ENCODE results near the gene MDC1. TPM values are rescaled to one million over a fixed set of nuclear protein-coding genes. Genes with fewer than 3 reads are reported as not detected.
A peak's percentile ranks its signal among the peaks of the same experiment; 100 is the strongest.

MDC1 gene
- total RNA-seq, 3 donors from 2014 or later (not counting 1 experiment from before 2014, with no cell fraction given) = 61.2 to 77.0 (median 64.5) TPM

- TF ChIP-seq, protein P1, sequence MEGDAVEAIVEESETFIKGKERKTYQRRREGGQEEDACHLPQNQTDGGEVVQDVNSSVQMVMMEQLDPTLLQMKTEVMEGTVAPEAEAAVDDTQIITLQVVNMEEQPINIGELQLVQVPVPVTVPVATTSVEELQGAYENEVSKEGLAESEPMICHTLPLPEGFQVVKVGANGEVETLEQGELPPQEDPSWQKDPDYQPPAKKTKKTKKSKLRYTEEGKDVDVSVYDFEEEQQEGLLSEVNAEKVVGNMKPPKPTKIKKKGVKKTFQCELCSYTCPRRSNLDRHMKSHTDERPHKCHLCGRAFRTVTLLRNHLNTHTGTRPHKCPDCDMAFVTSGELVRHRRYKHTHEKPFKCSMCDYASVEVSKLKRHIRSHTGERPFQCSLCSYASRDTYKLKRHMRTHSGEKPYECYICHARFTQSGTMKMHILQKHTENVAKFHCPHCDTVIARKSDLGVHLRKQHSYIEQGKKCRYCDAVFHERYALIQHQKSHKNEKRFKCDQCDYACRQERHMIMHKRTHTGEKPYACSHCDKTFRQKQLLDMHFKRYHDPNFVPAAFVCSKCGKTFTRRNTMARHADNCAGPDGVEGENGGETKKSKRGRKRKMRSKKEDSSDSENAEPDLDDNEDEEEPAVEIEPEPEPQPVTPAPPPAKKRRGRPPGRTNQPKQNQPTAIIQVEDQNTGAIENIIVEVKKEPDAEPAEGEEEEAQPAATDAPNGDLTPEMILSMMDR (IDR thresholded peaks at IDR 0.05) = no peak
- 51% methylated on average over 3 of the region's 8 CpGs for WGBS (ENCODE audit: insufficient coverage)
- Histone ChIP-seq H3K9me3 (ENCODE audit: control insufficient read depth, insufficient read depth, low read length) (no peaks in the 10 kb centered on the region), H3K27ac (ENCODE audit: low read length) (no peak overlapping the region), H3K4me3 (ENCODE audit: low read length) (peak overlapping the region; percentile 60), H3K4me1 (ENCODE audit: control insufficient read depth, insufficient read depth, low read length) (peaks cover 42% of the 10 kb centered on the region), H3K36me3 (ENCODE audit: control insufficient read depth, insufficient read depth, low read length) (no peaks in the 10 kb centered on the region), H3K27me3 (ENCODE audit: control insufficient read depth, insufficient read depth, low read length) (no peaks in the 10 kb centered on the region)
- Mint-ChIP-seq H3K4me3 (peak overlapping the region; percentile 79), H3K27ac (peak overlapping the region; percentile 91 to 98), H3K27me3 (ENCODE audit: low read depth in 2 of 2) (no peaks in the 10 kb centered on the region), H3K9me3 (no peaks in the 10 kb centered on the region), H3K4me1 (peaks cover 39 to 45% of the 10 kb centered on the region in 2 donors), H3K36me3 (no peaks in the 10 kb centered on the region)
- no peak for DNase-seq
- ATAC-seq = no peak
- intact Hi-C loops (cut with micrococcal nuclease) = no loop called here
These were observed 25.8 kb downstream of the MDC1 start for GRCh38 chr6:30691208-30691847.

DNA sequence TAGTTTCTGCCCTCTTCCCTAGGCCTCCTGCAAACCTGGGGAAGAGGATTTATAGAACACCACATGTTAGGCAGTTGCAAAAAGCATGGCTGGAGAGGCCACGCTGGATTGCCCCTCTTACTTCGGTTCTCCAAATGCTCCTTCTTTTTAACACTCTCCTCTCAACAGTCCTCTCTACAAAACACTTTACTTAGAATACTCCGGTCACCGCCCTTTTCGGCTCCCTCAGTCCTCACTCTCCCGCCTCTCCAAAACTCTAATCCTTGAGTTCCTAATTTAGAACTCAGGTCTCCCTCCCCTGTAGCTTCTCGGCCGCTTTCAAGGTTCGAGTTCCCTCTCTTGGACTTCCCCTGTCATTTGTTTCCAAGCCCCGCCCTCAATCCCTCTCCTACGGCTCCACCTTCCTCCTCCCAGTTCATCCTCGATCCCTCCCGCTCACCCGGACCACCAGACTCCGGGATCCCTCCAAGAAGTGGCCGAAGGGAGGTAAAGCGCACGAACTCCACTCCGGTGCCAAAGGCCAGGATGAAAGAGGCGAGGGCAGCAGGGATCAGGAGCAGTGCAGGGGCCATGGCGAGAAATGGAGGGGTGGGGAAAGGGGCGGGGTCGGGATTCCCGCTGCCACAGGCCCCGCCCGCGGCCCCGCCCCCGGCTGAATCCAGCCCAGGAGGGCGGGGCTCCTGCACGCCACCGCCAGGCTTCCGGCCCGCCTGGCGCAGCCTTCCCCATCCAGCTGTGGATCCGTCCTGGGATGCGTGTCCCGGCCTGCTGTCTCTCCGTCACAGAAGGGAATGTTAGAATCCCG lies 26.5 kb downstream of the MDC1 start, which contains the start of gene NRM:
Gene NRM (minus strand): TSS at position 582 of the 805 bp plus-strand sequence. CDS start 10 bp downstream, at position 572.
- DNase-seq (peak; percentile 55 to 84), ATAC-seq (peak; percentile 21 to 46 (median 31))
- H3K4me1 ChIP-seq (ENCODE audit: control insufficient read depth, insufficient read depth, low read length) = peaks cover 50% of the 10 kb centered on the region
- H3K9me3 Mint-ChIP-seq = no peaks in the 10 kb centered on the region
- peak within 1 kb of the TSS; percentile 91 to 98 for H3K27ac Mint-ChIP-seq
- intact Hi-C loops (cut with micrococcal nuclease) = no loop called here
- peak within 1 kb of the TSS; percentile 33 for H3K27ac ChIP-seq (ENCODE audit: low read length)
- peak within 1 kb of the TSS; percentile 79 for H3K4me3 Mint-ChIP-seq
- no peaks in the 10 kb centered on the region for H3K27me3 ChIP-seq (ENCODE audit: control insufficient read depth, insufficient read depth, low read length)
- no peaks in the 10 kb centered on the region for H3K9me3 ChIP-seq (ENCODE audit: control insufficient read depth, insufficient read depth, low read length)
- H3K36me3 Mint-ChIP-seq = no peaks in the 10 kb centered on the region
- 2% methylated on average over 40 of the region's 40 CpGs for WGBS (ENCODE audit: insufficient coverage)
- H3K4me3 ChIP-seq (ENCODE audit: low read length) = peak within 1 kb of the TSS; percentile 60
- no peaks in the 10 kb centered on the region for H3K36me3 ChIP-seq (ENCODE audit: control insufficient read depth, insufficient read depth, low read length)
- H3K4me1 Mint-ChIP-seq = peaks cover 41 to 52% of the 10 kb centered on the region in 2 donors
- TF ChIP-seq, protein P1 (IDR thresholded peaks at IDR 0.05) = no peak
- no peaks in the 10 kb centered on the region for H3K27me3 Mint-ChIP-seq (ENCODE audit: low read depth in 2 of 2)

GRCh38 chr6:30689985-30690384 lies 27.1 kb downstream of the MDC1 start:
- no peaks in the 10 kb centered on the region for H3K27me3 Mint-ChIP-seq (ENCODE audit: low read depth in 2 of 2)
- H3K4me3 ChIP-seq (ENCODE audit: low read length) = peak overlapping the region; percentile 60
- TF ChIP-seq, protein P1 (IDR thresholded peaks at IDR 0.05) = no peak
- ATAC-seq (no peak), DNase-seq (no peak)
- peaks cover 56% of the 10 kb centered on the region for H3K4me1 ChIP-seq (ENCODE audit: control insufficient read depth, insufficient read depth, low read length)
- no peaks in the 10 kb centered on the region for H3K9me3 Mint-ChIP-seq
- intact Hi-C loops (cut with micrococcal nuclease) = no loop called here
- H3K27ac ChIP-seq (ENCODE audit: low read length) = peak overlapping the region; percentile 33
- H3K36me3 Mint-ChIP-seq = peaks cover 4% of the 10 kb centered on the region
- WGBS (ENCODE audit: insufficient coverage) = 40% methylated on average over 4 of the region's 4 CpGs
- H3K27ac Mint-ChIP-seq = peak overlapping the region; percentile 91 to 98
- H3K4me1 Mint-ChIP-seq = peaks cover 48 to 59% of the 10 kb centered on the region in 2 donors
- H3K4me3 Mint-ChIP-seq = peak overlapping the region; percentile 79
- H3K36me3 ChIP-seq (ENCODE audit: control insufficient read depth, insufficient read depth, low read length) = no peaks in the 10 kb centered on the region
- H3K27me3 ChIP-seq (ENCODE audit: control insufficient read depth, insufficient read depth, low read length) = no peaks in the 10 kb centered on the region
- H3K9me3 ChIP-seq (ENCODE audit: control insufficient read depth, insufficient read depth, low read length) = no peaks in the 10 kb centered on the region

Measured in natural killer cell (primary cell).